H4 (cell line): ENCODE results near the gene CFAP52. TPM values are rescaled to one million over a fixed set of nuclear protein-coding genes. Genes with fewer than 3 reads are reported as not detected.
"Not testable (repeated sequence)": the region's sequence is repeated elsewhere in the genome, so short reads cannot be mapped to it uniquely, and the experiment has no call there.

ENCODE experiments used
- DNase-seq: peaks from one replicate; pipeline ENCODE4 v3.0.0-alpha.2; 2015; ENCODE audit warnings: low spot score
- total RNA-seq: library from RNA; depleted of rRNA; stranded (reverse); fragments of >200 nt; shearing (Covaris generic); gene quantifications from 2 replicates; pipeline ENCODE4 v1.2.3, GENCODE V29; 2014

The CFAP52 gene
- total RNA-seq, 1 experiment from 2014 or later: not detected

GRCh38 chr17:9568957-9569588 is 7.4 kb upstream of the CFAP52 start:
- no peak for DNase-seq

GRCh38 chr17:9571201-9571600 is 5.2 kb upstream of the CFAP52 start:
- DNase-seq: no peak

DNA sequence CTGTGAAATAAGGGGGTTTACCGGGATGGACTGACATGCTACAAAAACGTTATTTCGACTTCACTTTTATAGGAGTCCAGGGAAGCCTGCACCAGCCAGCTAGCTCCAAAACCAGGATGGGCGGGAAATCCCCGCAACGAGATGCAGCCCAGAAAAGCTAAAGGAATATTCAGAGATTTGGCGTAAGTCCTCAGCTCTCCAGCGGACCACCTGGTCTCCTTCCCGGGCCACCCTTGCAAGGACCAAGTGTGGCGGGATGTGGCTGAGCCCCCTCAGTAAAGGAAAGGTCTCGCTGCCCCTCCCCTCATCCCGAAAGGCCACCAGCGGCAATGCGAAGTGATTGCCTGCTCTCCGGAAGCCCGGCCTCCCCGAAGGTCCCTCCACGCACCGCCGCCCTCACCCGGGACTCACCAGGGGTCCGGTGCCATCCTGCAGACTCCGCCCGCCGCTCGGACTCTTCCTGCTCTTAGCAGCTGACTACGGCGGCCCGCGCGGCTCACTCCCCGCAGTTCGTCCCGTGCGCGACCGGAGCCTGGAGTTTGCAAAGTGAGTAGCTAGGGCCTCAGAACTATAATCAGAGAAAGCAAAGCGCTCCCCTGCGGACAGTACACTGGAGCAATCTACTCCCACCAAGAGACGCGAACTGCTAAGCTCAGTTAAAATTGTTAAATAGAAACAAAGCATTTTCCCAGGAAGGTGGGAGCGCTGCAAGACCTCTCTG is 901 bp upstream of the CFAP52 start, which contains the start of gene STX8:
Gene STX8, minus strand, starts transcription at position 440 of the 721 bp plus-strand sequence. Its CDS starts 12 bp downstream, at position 428.
- DNase-seq: peak; percentile 71

- no peak for DNase-seq
These were observed 899 bp downstream of the CFAP52 start for GRCh38 chr17:9577373-9577709.

DNA sequence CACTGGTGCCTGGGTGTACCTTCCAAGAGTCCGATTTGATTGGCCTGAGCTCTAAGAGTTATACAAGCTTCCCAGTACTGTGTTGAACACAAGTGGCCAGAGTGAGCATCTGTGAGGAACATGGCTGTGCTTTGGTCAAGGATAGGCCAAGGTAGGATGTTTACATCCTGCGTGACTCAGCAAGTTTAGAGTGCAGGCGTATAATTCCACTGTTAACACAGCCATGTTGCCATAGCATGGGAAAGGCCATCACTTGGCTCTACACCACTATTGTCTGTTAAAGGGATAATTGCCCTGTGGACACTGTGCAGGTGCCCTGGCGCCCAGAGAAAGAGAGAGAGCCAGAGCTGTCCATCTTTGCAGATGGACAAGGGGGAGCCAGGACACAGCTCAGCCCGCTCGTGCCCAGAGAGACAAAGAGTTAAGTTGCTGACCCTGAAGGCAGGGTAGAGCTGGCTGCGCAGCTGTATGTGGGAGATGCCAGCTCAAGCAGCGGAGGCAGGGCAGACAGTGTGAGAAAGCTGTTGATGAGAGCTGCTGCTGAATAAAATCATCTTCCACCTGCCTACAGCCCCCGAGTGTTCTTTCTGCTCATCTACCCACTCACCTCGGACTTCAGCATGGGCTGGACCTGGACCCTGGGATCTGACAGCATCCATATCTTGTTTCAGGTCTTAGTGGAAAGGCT is 11.7 kb downstream of the CFAP52 start:
- no peak for DNase-seq

- no peak for DNase-seq
These were observed 17.6 kb downstream of the CFAP52 start for GRCh38 chr17:9594065-9594464.

GRCh38 chr17:9597638-9598037 is 21.2 kb downstream of the CFAP52 start:
- not testable (repeated sequence) for DNase-seq

- DNase-seq: no peak
These were observed 22.2 kb downstream of the CFAP52 start for GRCh38 chr17:9598661-9599060.

DNA sequence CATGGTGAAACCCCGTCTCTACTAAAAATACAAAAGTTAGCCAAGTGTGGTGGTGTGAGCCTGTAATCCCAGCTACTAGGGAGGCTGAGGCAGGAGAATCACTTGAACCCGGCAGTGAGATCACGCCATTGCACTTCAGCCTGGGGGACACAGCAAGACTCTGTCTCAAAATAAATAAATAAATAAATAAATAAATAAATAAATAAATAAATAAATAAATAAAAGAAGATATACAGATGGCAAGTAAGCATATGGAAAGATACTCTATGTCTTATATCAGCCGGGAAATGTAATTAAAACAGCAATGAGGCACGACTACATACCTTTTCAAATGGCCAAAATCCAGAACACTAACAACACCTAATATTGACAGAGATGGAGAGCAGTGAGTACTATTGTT is 28.1 kb downstream of the CFAP52 start:
- DNase-seq: not testable (repeated sequence)

DNA sequence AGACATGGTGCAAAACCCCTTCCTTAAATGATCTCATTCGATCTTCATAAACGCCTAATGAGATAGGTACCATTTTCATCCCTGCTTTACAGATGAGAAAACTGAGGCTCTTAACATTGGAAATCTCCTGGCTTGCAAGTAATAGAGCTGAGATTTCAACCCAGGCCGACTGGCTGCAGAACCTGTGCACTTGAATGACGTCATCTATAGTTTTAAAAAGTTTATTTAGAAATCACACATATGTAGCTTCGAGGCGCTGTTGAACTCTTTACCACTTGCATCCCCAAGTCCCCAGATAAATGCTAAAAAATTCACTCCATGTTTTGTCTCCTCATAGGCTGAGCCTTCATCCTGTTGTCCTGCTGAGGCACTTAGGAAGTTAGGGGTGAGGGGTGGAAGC is 30.0 kb downstream of the CFAP52 start:
- DNase-seq: no peak

- not testable (repeated sequence) for DNase-seq
These were observed 30.6 kb downstream of the CFAP52 start for GRCh38 chr17:9607058-9607457.

GRCh38 chr17:9611557-9611956 is 35.1 kb downstream of the CFAP52 start:
- no peak for DNase-seq

- DNase-seq: no peak
These were observed 35.6 kb downstream of the CFAP52 start for GRCh38 chr17:9612006-9612405.

GRCh38 chr17:9615486-9615885 is 39.0 kb downstream of the CFAP52 start:
- DNase-seq: no peak

DNA sequence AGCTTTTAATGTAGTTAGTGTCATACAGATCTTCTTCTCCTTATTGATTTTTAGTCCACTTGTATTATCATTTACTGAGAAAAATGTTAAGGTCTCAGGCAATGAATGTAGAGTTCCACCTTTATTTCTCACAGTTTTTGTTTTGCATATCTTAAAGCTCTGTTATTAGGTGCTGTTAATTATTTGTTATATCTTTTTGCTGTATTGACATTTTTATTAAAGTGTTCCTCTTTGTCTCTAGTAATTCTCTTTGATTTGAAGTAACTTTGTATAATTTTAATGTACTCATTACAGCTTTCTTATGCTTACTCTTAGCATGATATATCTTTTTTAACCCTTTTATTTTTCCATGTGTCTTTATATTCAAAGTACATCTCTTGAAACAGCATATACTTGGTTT is 46.5 kb downstream of the CFAP52 start:
- DNase-seq: no peak

DNA sequence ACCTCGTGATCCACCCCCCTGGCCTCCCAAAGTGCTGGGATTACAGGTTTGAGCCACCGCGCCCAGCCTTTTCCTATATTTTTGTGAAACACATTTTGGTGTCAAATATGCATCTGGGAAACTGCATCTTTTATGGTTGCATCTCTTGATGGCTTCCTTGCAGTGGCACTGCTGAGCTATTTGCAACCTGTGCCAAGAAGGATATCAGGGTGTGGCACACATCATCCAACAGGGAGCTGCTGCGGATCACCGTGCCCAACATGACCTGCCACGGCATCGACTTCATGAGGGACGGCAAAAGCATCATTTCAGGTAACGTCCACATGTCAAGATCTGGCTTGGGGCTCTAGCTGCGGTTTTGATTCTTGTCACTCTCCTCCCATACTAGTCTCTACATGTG is 52.1 kb downstream of the CFAP52 start:
- DNase-seq: no peak

GRCh38 chr17:9632741-9633140 is 56.3 kb downstream of the CFAP52 start:
- DNase-seq: no peak

DNA sequence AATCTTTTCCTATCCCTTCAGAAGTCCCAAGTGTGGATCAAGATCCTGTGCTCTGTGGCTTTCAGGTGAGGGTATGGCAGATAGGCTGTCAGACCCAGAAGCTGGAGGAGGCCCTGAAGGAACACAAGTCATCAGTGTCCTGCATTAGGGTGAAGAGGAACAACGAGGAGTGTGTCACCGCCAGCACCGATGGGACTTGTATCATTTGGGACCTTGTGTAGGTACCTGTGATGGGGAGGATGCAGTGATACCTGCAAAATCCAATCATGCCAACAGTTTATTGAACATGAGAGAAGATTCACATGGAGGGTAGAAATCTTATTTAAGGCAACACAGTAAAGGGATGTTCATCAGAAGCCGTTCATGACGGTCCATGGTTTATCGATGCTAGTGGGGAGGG is 58.9 kb downstream of the CFAP52 start:
- no peak for DNase-seq

- no peak for DNase-seq
These were observed 60.1 kb downstream of the CFAP52 start for GRCh38 chr17:9636501-9636900.

GRCh38 chr17:9640388-9640787 is 63.9 kb downstream of the CFAP52 start:
- DNase-seq: not testable (repeated sequence)

GRCh38 chr17:9643611-9644010 is 67.2 kb downstream of the CFAP52 start:
- no peak for DNase-seq

- DNase-seq: no peak
These were observed 68.7 kb downstream of the CFAP52 start, which contains the start of gene USP43 for GRCh38 chr17:9644910-9645751. TSS of gene USP43 (plus strand) at chr17:9645517. CDS start at chr17:9645633, 116 bp downstream.
